Small intestine (tissue), 7 donors: ENCODE results near the gene ADAMTS18. TPM values are rescaled to one million over a fixed set of nuclear protein-coding genes. Genes with fewer than 3 reads are reported as not detected.

ENCODE experiments used
- DNase-seq, 2 donors: peaks; one replicate each; pipeline versions ENCODE4 v3.0.0 to v3.0.0-alpha.2; 2013
- FAIRE-seq: peaks from 2 replicates; lab custom pipeline; 2012; peaks lifted over from hg19 to GRCh38; lab: Jason Lieb, UNC
- H3K27ac ChIP-seq, 3 donors: one replicate each; pipeline ENCODE4 v1.5.1; 2013; ENCODE audit warnings: low read length in 2 of 3, mild to moderate bottlenecking in 2 of 3, control low read depth in 1 of 3, inconsistent platforms in 1 of 3, low read depth in 1 of 3, moderate library complexity in 1 of 3
- H3K27me3 ChIP-seq, 3 donors: one replicate each; pipeline ENCODE4 v1.6.1; 2013; ENCODE audit warnings: low read length in 3 of 3, inconsistent platforms in 1 of 3; ENCODE audit not compliant: control insufficient read depth in 3 of 3, insufficient read depth in 3 of 3
- H3K36me3 ChIP-seq, 3 donors: one replicate each; pipeline ENCODE4 v1.6.1; 2013; ENCODE audit warnings: low read length in 3 of 3, inconsistent platforms in 1 of 3, low read depth in 1 of 3, mild to moderate bottlenecking in 1 of 3, moderate library complexity in 1 of 3; ENCODE audit not compliant: control insufficient read depth in 3 of 3, insufficient read depth in 2 of 3
- H3K4me1 ChIP-seq, 3 donors: one replicate each; pipeline ENCODE4 v1.6.1; 2013; ENCODE audit warnings: low read length in 2 of 3, inconsistent platforms in 1 of 3, low read depth in 1 of 3, mild to moderate bottlenecking in 1 of 3, moderate library complexity in 1 of 3; ENCODE audit not compliant: control insufficient read depth in 3 of 3, insufficient read depth in 2 of 3
- H3K4me3 ChIP-seq, 3 donors: one replicate each; pipeline ENCODE4 v1.5.1; 2013; ENCODE audit warnings: low read length in 3 of 3, control low read depth in 1 of 3, inconsistent platforms in 1 of 3, low read depth in 1 of 3, mild to moderate bottlenecking in 1 of 3, moderate library complexity in 1 of 3
- H3K9me3 ChIP-seq, 2 donors: one replicate each; pipeline ENCODE4 v1.6.1; 2013; ENCODE audit warnings: low read depth in 1 of 2, low read length in 1 of 2; ENCODE audit not compliant: control insufficient read depth in 2 of 2, insufficient read depth in 1 of 2
- WGBS, 3 donors: extraction: QIAGEN DNeasy Blood & Tissue Kit; methylation state at CpG; one replicate each; pipeline ENCODE4 v1.1.7; 2013; 5-methylcytosine and 5-hydroxymethylcytosine counted together
- polyA plus RNA-seq, 4 donors: library from polyadenylated mRNA; stranded (reverse) in 3 of 4; unstranded in 1 of 4; fragments of 200-250 nt in 3 of 4; fragments of 120-200 nt in 1 of 4; gene quantifications; one replicate each; pipeline versions ENCODE4 v1.2.1 to v1.2.3, GENCODE V29; 2013
- donor health status: healthy with polysubstance abuse.
- donor health status: control.
- donor health status: control.
- donor health status: Bipolar disorder and iron deficiency.
- donor health status: healthy.

The ADAMTS18 gene
- polyA plus RNA-seq, 4 donors = 0.03 to 2.2 TPM; not detected in 2

DNA sequence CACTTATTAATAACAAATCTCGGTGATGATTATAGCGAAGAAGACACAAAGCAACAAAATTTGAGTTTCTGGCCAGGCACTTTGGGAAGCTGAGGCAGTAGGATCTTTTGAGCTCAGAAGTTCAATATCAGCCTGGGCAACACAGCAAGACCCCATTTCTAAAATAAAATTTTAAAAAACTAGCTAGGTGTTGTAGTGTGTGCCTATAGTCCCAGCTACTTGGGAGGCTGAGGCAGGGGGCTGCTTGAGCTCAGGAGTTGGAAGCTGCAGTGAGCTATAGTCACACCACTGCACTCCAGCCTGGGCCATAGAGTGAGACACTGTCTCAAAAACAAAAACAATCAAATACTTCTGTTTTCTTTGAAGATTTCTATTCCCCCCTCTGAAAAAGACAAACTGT, 130.7 kb downstream of the ADAMTS18 start:
- WGBS, 3 donors = 93 to 98% (median 95%) methylated on average over 2 of the region's 2 CpGs
- Histone ChIP-seq H3K9me3 (no peaks in the 10 kb centered on the region), H3K36me3 (no peaks in the 10 kb centered on the region), H3K27ac (no peak overlapping the region), H3K27me3 (peaks cover 0 to 2% (median 0%) of the 10 kb centered on the region in 3 donors), H3K4me3 (no peak overlapping the region), H3K4me1 (no peaks in the 10 kb centered on the region)
- DNase-seq (no peak), FAIRE-seq (no peak)

DNA sequence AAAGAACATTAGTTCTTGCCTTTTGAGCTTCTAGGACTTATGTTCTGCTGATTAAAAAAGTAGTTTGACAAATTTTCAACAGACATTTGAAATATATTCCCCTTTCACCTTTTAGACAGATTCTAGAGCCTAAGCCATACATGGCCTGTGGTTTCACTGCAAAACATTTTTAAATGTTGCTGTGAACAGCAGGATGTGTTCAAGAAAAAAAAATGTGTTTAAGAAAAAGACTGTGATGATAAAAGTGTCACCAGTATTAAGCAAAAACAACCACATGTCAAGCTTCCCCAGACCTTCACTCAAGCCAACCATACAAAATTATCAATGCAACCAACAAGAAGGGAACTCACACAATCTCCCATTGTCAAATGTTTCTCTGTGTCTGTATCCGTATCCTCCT, 132.2 kb downstream of the ADAMTS18 start:
- 74 to 94% (median 79%) methylated on average over 1 of the region's 1 CpG for WGBS, 3 donors
- Histone ChIP-seq H3K27me3 (peaks cover 0 to 2% (median 0%) of the 10 kb centered on the region in 3 donors), H3K4me3 (no peak overlapping the region), H3K27ac (no peak overlapping the region), H3K4me1 (no peaks in the 10 kb centered on the region), H3K9me3 (no peaks in the 10 kb centered on the region), H3K36me3 (no peaks in the 10 kb centered on the region)
- no peak for FAIRE-seq
- DNase-seq = no peak

DNA sequence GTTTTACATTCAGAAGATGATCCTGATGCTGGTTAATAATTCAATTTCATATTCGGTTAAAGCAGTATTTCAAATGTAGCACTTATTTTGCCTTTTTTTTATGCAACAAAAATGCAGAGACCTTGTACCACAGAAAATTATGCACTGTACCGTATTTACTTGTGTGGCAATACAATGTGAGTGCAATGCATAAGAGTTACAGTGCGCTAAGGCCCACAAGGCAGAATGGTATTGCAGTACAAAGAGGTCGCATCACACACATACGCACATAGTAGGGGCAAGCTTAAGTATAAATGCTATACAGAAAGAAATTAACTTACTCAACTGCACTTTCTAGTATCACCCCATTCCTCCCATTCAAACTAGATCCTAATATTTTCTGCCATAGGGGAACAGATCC, 132.6 kb downstream of the ADAMTS18 start:
- 88 to 94% (median 93%) methylated on average over 5 of the region's 5 CpGs for WGBS, 3 donors
- Histone ChIP-seq H3K27me3 (peaks cover 0 to 2% (median 0%) of the 10 kb centered on the region in 3 donors), H3K36me3 (no peaks in the 10 kb centered on the region), H3K27ac (no peak overlapping the region), H3K9me3 (no peaks in the 10 kb centered on the region), H3K4me3 (no peak overlapping the region), H3K4me1 (no peaks in the 10 kb centered on the region)
- DNase-seq (no peak), FAIRE-seq (no peak)

DNA sequence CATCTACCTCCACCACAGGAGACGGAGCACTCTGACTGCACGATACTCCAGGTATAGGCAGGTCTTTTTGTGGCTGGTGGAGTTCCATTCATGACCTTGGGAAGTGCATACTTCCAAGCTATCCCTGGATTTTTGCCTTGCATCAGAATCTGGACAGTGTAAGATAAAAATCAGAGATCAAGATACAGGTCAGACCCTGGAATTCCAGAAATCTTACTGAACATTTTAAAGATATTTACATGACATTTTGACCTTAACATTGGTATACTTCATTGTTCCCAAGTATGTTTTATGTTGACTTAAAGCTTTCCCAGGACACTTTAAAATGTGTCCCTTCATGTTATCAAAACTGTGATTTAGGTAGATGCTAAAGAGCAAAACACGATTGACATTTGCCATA, 134.6 kb downstream of the ADAMTS18 start:
- Histone ChIP-seq H3K9me3 (no peaks in the 10 kb centered on the region), H3K27ac (no peak overlapping the region), H3K36me3 (no peaks in the 10 kb centered on the region), H3K4me1 (no peaks in the 10 kb centered on the region), H3K4me3 (no peak overlapping the region), H3K27me3 (no peaks in the 10 kb centered on the region)
- DNase-seq (no peak), FAIRE-seq (no peak)
- 81 to 86% (median 81%) methylated on average over 3 of the region's 3 CpGs for WGBS, 3 donors

DNA sequence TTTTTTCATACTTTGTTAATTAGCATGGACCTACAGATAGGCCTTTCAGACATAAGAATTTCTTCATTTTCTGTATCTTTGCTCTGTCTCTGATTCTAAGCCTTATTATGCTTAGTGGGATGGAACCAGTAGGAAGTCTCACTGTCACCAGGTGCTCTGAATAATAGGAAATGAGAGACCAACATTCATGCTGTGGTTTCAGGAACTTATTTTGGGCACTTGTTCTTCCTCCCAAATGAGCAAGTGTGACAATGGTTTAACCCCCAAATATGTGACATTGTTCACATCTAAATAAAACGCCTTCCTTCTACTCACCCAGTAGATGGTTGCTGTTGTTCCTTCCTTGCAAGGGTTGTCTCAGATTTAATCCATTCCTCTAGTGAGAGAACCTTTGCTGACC, 135.4 kb downstream of the ADAMTS18 start:
- Histone ChIP-seq H3K27me3 (no peaks in the 10 kb centered on the region), H3K27ac (no peak overlapping the region), H3K36me3 (no peaks in the 10 kb centered on the region), H3K4me1 (no peaks in the 10 kb centered on the region), H3K4me3 (no peak overlapping the region), H3K9me3 (no peaks in the 10 kb centered on the region)
- no peak for DNase-seq
- no peak for FAIRE-seq
- WGBS, 3 donors = 73 to 90% (median 80%) methylated on average over 1 of the region's 1 CpG

DNA sequence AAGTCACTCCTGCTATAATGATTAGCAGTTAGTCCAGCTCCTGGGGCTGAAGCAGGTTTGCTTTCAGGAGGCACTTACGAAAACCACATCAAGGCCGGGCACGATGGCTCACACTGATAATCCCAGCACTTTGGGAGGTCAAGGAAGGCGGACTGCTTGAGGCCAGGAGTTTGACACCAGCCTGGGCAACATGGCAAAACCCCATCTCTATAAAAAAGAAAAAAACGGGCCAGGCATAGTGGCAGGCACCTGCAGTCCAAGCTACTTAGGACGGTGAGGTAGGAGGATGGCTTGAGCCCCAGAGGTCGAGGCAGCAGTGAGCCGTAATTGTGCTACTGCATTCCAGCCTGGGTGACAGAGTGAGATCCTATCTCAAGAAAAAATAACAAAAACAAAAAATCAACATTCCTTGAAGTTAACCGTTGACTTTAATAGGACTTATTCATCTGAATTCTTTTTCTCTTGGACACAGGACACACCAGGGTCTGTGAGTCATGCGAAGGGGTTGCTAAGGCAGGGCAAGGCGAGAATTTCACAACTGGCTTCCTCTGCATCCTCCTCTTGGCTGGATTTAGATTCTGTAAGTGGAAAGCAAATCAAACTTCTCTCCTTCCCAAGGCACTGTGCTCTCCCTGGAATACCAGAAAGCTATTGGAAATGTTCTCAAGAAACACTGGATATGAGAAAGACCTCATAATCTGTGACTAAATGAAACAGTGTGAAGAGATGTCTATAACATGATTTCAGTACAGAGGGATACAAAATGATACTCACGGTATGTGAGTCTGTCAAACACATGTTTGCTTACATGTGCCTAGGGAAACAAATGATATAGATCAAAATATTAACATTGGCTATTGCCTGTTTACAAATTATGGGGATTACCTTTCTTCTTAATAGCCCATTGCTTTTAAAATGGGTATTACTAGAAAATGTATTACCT, 136.1 kb downstream of the ADAMTS18 start:
- FAIRE-seq = no peak
- Histone ChIP-seq H3K4me1 (no peaks in the 10 kb centered on the region), H3K9me3 (no peaks in the 10 kb centered on the region), H3K36me3 (no peaks in the 10 kb centered on the region), H3K27me3 (no peaks in the 10 kb centered on the region), H3K27ac (no peak overlapping the region), H3K4me3 (no peak overlapping the region)
- 67 to 72% (median 68%) methylated on average over 12 of the region's 12 CpGs for WGBS, 3 donors
- no peak for DNase-seq

DNA sequence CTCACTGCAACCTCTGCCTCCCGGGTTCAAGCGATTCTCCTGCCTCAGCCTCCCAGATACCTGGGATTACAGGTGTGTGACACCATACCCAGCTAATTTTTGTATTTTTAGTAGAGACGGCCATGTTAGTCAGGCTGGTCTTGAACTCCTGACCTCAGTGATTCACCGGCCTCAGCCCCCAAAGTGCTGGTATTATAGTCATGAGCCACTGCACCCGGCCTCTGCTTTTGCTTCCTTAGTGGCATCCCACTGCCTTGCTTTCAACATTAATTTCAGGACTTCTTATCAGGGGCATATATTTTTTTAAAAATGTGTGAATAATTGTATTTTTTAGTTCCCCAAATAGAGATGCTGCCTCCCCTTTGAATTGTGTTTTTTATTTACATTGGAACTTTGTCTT, 136.8 kb downstream of the ADAMTS18 start:
- no peak overlapping the region for H3K27ac ChIP-seq
- 85 to 91% (median 89%) methylated on average over 5 of the region's 5 CpGs for WGBS, 3 donors
- H3K9me3 ChIP-seq = no peaks in the 10 kb centered on the region
- H3K4me3 ChIP-seq = no peak overlapping the region
- no peaks in the 10 kb centered on the region for H3K36me3 ChIP-seq
- no peak for DNase-seq
- no peaks in the 10 kb centered on the region for H3K4me1 ChIP-seq
- FAIRE-seq = no peak
- H3K27me3 ChIP-seq = no peaks in the 10 kb centered on the region

DNA sequence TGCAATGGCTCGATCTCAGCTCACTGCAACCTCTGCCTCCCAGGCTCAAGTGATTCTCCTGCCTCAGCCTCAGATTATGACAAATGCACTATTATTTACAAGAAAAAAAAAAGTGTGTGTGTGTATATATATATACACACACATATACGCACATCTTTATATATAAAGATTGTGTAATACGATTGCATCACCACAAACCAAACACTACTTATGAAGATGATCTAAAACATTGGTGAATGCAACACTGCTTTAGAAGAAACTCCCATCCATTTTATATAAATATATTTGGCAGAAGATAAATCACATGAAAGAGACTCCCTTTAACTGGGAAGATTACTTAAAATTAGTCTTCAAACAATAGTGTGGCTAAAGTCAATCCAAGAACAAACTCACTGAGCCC, 138.9 kb downstream of the ADAMTS18 start:
- FAIRE-seq (no peak), DNase-seq (no peak)
- no peaks in the 10 kb centered on the region for H3K36me3 ChIP-seq
- H3K9me3 ChIP-seq = no peaks in the 10 kb centered on the region
- no peaks in the 10 kb centered on the region for H3K27me3 ChIP-seq
- WGBS, 3 donors = 82 to 85% (median 82%) methylated on average over 3 of the region's 3 CpGs
- no peaks in the 10 kb centered on the region for H3K4me1 ChIP-seq
- no peak overlapping the region for H3K4me3 ChIP-seq
- no peak overlapping the region for H3K27ac ChIP-seq
